Posterior cingulate gyrus (tissue), 11 donors: ENCODE data around the gene IL9R.
"Not testable (repeated sequence)": the region's sequence is repeated elsewhere in the genome, so short reads cannot be mapped to it uniquely, and the experiment has no call there.

Experiments
- DNase-seq, 10 donors: peaks; one replicate each; pipeline versions ENCODE4 v3.0.0 to v3.0.0-alpha.2; 2020 to 2021; ENCODE audit warnings: mixed read lengths in 3 of 10
- intact Hi-C: fragments of 100-400 bp; cut with DNase I; formaldehyde crosslinking; loops from one replicate; pipeline ENCODE4 v1.15.1; 2023

IL9R gene

GRCh38 chrX:155998116-155998515 is 620 bp downstream of the IL9R start:
- no peak for DNase-seq
- intact Hi-C loops, result no loop called here

GRCh38 chrX:155998761-155999510 is 1.4 kb downstream of the IL9R start:
- intact Hi-C loops, result no loop called here
- DNase-seq, result peak in 1 of 10 donors; percentile 71

- intact Hi-C loops, result not testable (repeated sequence)
- peak in 1 of 10 donors; percentile 28 for DNase-seq
Measured at GRCh38 chrX:155999751-156000150, 2.3 kb downstream of the IL9R start.

- peak in 1 of 10 donors; percentile 36 for DNase-seq
- intact Hi-C loops, result no loop called here
Measured at GRCh38 chrX:156000361-156000926, 2.9 kb downstream of the IL9R start.

GRCh38 chrX:156001001-156001666 is 3.6 kb downstream of the IL9R start:
- DNase-seq, result peak in 1 of 10 donors; percentile 52
- intact Hi-C loops, result no loop called here

- peak in 1 of 10 donors; percentile 28 for DNase-seq
- intact Hi-C loops, result no loop called here
Measured at GRCh38 chrX:156001667-156002021, 4.1 kb downstream of the IL9R start.

- intact Hi-C loops, result no loop called here
- DNase-seq, result no peak
Measured at GRCh38 chrX:156002507-156002906, 5.0 kb downstream of the IL9R start.

GRCh38 chrX:156003486-156004185 is 6.1 kb downstream of the IL9R start:
- DNase-seq, result peak in 1 of 10 donors; percentile 59

GRCh38 chrX:156004256-156004655 is 6.8 kb downstream of the IL9R start:
- intact Hi-C loops, result no loop called here
- DNase-seq, result no peak

More at GRCh38 chrX:156003486-156004185, 6.1 kb downstream of the IL9R start:
- intact Hi-C loops, result no loop called here

GRCh38 chrX:156004740-156005139 is 7.2 kb downstream of the IL9R start:
- intact Hi-C loops, result no loop called here
- no peak for DNase-seq

- peak in 1 of 10 donors; percentile 49 for DNase-seq
- intact Hi-C loops, result no loop called here
Measured at GRCh38 chrX:156005144-156005543, 7.6 kb downstream of the IL9R start.

GRCh38 chrX:156006468-156006867 is 9.0 kb downstream of the IL9R start:
- DNase-seq, intact Hi-C loops: not testable (repeated sequence)

GRCh38 chrX:156008379-156008778 is 10.9 kb downstream of the IL9R start:
- intact Hi-C loops, DNase-seq: not testable (repeated sequence)

GRCh38 chrX:156008915-156009314 is 11.4 kb downstream of the IL9R start:
- intact Hi-C loops, result no loop called here
- no peak for DNase-seq

- intact Hi-C loops, DNase-seq: not testable (repeated sequence)
Measured at GRCh38 chrX:156009691-156010090, 12.2 kb downstream of the IL9R start.

GRCh38 chrX:156013286-156013953 is 15.9 kb downstream of the IL9R start:
- intact Hi-C loops, DNase-seq: not testable (repeated sequence)

- DNase-seq, result peak in 1 of 10 donors; percentile 74
- intact Hi-C loops, result not testable (repeated sequence)
Measured at GRCh38 chrX:156019846-156020245, 22.4 kb downstream of the IL9R start.

GRCh38 chrX:156023002-156023401 is 25.5 kb downstream of the IL9R start:
- DNase-seq, result peak in 1 of 10 donors; percentile 76
- intact Hi-C loops, result not testable (repeated sequence)

- DNase-seq, intact Hi-C loops: not testable (repeated sequence)
Measured at GRCh38 chrX:156024949-156025492, 27.5 kb downstream of the IL9R start.

- DNase-seq, intact Hi-C loops: not testable (repeated sequence)
Measured at GRCh38 chrX:156028653-156029237, 31.2 kb downstream of the IL9R start.
